CD14-positive monocyte (primary cell): ENCODE measurements around the gene G6PC2. TPM values are rescaled to one million over a fixed set of nuclear protein-coding genes. Genes with fewer than 3 reads are reported as not detected.

ENCODE experiments used
- DNase-seq, 3 donors: peaks; one replicate each; pipeline ENCODE4 v3.0.0-alpha.2; 2011 to 2022
- H2AFZ ChIP-seq: 2 replicates; pipeline ENCODE4 v1.6.0; 2012; ENCODE audit warnings: mild to moderate bottlenecking, low read depth, low read length, inconsistent platforms; ENCODE audit not compliant: insufficient read depth, poor library complexity, severe bottlenecking
- H3K27ac ChIP-seq, 2 donors: 1 replicate in 1 of 2; 2 replicates in 1 of 2; pipeline ENCODE4 v1.5.1; 2012 to 2013; ENCODE audit warnings: low read length in 2 of 2, control low read depth in 1 of 2, inconsistent platforms in 1 of 2, low read depth in 1 of 2, mild to moderate bottlenecking in 1 of 2
- H3K27me3 ChIP-seq, 2 donors: one replicate each; pipeline versions ENCODE4 v1.6.0 to v1.6.1; 2011 to 2013; ENCODE audit warnings: low read length in 2 of 2; ENCODE audit not compliant: control insufficient read depth in 2 of 2, insufficient read depth in 2 of 2
- H3K36me3 ChIP-seq, 2 donors: replicated peaks in 1 of 2; 1 replicate in 1 of 2; 2 replicates in 1 of 2; pipeline versions ENCODE4 v1.5.1 to v1.6.1; 2012 to 2013; ENCODE audit warnings: low read length in 2 of 2, control low read depth in 1 of 2, inconsistent platforms in 1 of 2, mild to moderate bottlenecking in 1 of 2; ENCODE audit not compliant: insufficient read depth in 2 of 2, control insufficient read depth in 1 of 2
- H3K4me1 ChIP-seq, 2 donors: 1 replicate in 1 of 2; 2 replicates in 1 of 2; pipeline versions ENCODE4 v1.5.1 to v1.6.1; 2012 to 2013; ENCODE audit warnings: low read length in 2 of 2, control low read depth in 1 of 2, inconsistent platforms in 1 of 2, mild to moderate bottlenecking in 1 of 2, moderate library complexity in 1 of 2; ENCODE audit not compliant: insufficient read depth in 2 of 2, control insufficient read depth in 1 of 2
- H3K4me2 ChIP-seq: replicated peaks from 2 replicates; pipeline ENCODE3; 2012; ENCODE audit warnings: low read length, moderate library complexity, mild to moderate bottlenecking; ENCODE audit not compliant: poor library complexity, severe bottlenecking; ENCODE audit errors: extremely low read depth
- H3K4me3 ChIP-seq, 3 experiments: fragments of 200-600 bp in 1 of 3; sonication (generic) in 1 of 3; replicated peaks in 1 of 3; 1 replicate in 2 of 3; 2 replicates in 1 of 3; pipeline ENCODE4 v1.5.1; 2011 to 2013; ENCODE audit warnings: low read length in 3 of 3, mild to moderate bottlenecking in 3 of 3, control low read depth in 2 of 3, low read depth in 2 of 3, inconsistent platforms in 1 of 3, moderate library complexity in 1 of 3
- H3K79me2 ChIP-seq: 2 replicates; pipeline ENCODE4 v1.6.0; 2012; ENCODE audit warnings: mild to moderate bottlenecking, control low read depth, inconsistent platforms, low read length, moderate library complexity; ENCODE audit not compliant: insufficient read depth
- H3K9ac ChIP-seq: 2 replicates; pipeline ENCODE4 v1.6.0; 2017; ENCODE audit warnings: low read length, mild to moderate bottlenecking; ENCODE audit not compliant: insufficient read depth, poor library complexity, severe bottlenecking
- H3K9me3 ChIP-seq, 2 donors: replicated peaks in 1 of 2; 1 replicate in 1 of 2; 2 replicates in 1 of 2; pipeline versions ENCODE4 v1.5.1 to v1.6.1; 2012 to 2013; ENCODE audit warnings: low read length in 2 of 2, control low read depth in 1 of 2; ENCODE audit not compliant: control insufficient read depth in 1 of 2, insufficient read depth in 1 of 2
- H4K20me1 ChIP-seq: 2 replicates; pipeline ENCODE4 v1.6.0; 2012; ENCODE audit warnings: mild to moderate bottlenecking, low read length, control low read depth, moderate library complexity; ENCODE audit not compliant: insufficient read depth
- H3K27ac Mint-ChIP-seq, 7 donors: one replicate each; pipeline ENCODE4 v1.8.0; 2020; ENCODE audit warnings: mild to moderate bottlenecking in 7 of 7, mixed read lengths in 7 of 7, moderate library complexity in 6 of 7, inconsistent platforms in 2 of 7
- H3K27me3 Mint-ChIP-seq, 3 donors: one replicate each; pipeline ENCODE4 v1.8.0; 2021 to 2022; ENCODE audit warnings: low read depth in 3 of 3, mild to moderate bottlenecking in 3 of 3, mixed read lengths in 3 of 3, moderate library complexity in 3 of 3, inconsistent platforms in 1 of 3
- H3K36me3 Mint-ChIP-seq, 2 donors: one replicate each; pipeline ENCODE4 v1.8.0; 2020; ENCODE audit warnings: mixed read lengths in 2 of 2, inconsistent platforms in 1 of 2, mild to moderate bottlenecking in 1 of 2
- H3K4me1 Mint-ChIP-seq: one replicate; pipeline ENCODE4 v1.8.0; 2020; ENCODE audit warnings: mild to moderate bottlenecking, mixed read lengths
- H3K4me3 Mint-ChIP-seq, 2 donors: one replicate each; pipeline ENCODE4 v1.8.0; 2020; ENCODE audit warnings: mild to moderate bottlenecking in 2 of 2, mixed read lengths in 2 of 2, moderate library complexity in 1 of 2
- H3K9me3 Mint-ChIP-seq, 7 donors: one replicate each; pipeline ENCODE4 v1.8.0; 2020 to 2022; ENCODE audit warnings: mixed read lengths in 7 of 7, mild to moderate bottlenecking in 6 of 7, moderate library complexity in 6 of 7, inconsistent platforms in 2 of 7
- CTCF ChIP-seq: fragments of 200-600 bp; IDR thresholded peaks from one replicate; pipeline ENCODE4 v1.8.0; 2022; ENCODE audit warnings: antibody characterized with exemption, mild to moderate bottlenecking
- WGBS: methylation state at CpG from one replicate; pipeline ENCODE4 v1.1.5; 2013; ENCODE audit warnings: missing lambda C conversion rate; ENCODE audit not compliant: insufficient coverage; 5-methylcytosine and 5-hydroxymethylcytosine counted together
- intact Hi-C, 2 donors: fragments of 100-400 bp; cut with micrococcal nuclease; formaldehyde crosslinking; loops; one replicate each; pipeline versions ENCODE4 v1.15.0 to v1.15.1; 2023
- polyA plus RNA-seq, 3 donors: library from polyadenylated mRNA; depleted of rRNA in 1 of 3; unstranded in 2 of 3; stranded (reverse) in 1 of 3; fragments of 300-500 nt in 2 of 3; fragments of >200 nt in 1 of 3; fragmentation: Illumina TruSeq in 2 of 3; gene quantifications; 1 replicate in 2 of 3; 2 replicates in 1 of 3; pipeline ENCODE4 v1.2.3, GENCODE V29; 2012 to 2021

The G6PC2 gene
- polyA plus RNA-seq, 3 donors, result not detected

- no peaks in the 10 kb centered on the region for H3K9me3 ChIP-seq
- H3K27me3 Mint-ChIP-seq, result peaks cover 0 to 1% (median 0%) of the 10 kb centered on the region in 3 donors
- H3K79me2 ChIP-seq, result no peaks in the 10 kb centered on the region
- H3K36me3 ChIP-seq, result no peaks in the 10 kb centered on the region
- H3K4me1 ChIP-seq, result no peaks in the 10 kb centered on the region
- TF ChIP-seq CTCF, result no peak
- WGBS, result 100% methylated on average over 2 of the region's 3 CpGs
- DNase-seq, result no peak
- no peak overlapping the region for H3K4me2 ChIP-seq
- H3K4me1 Mint-ChIP-seq, result no peaks in the 10 kb centered on the region
- H3K9ac ChIP-seq, result no peak overlapping the region
- peaks cover 0 to 2% of the 10 kb centered on the region in 2 donors for H3K27me3 ChIP-seq
- no peak overlapping the region for H3K27ac ChIP-seq
- no peak overlapping the region for H2AFZ ChIP-seq
- H3K4me3 ChIP-seq, result no peak overlapping the region
- no peak overlapping the region for H3K27ac Mint-ChIP-seq
- no peaks in the 10 kb centered on the region for H4K20me1 ChIP-seq
- intact Hi-C loops, result no loop called here
- no peak overlapping the region for H3K4me3 Mint-ChIP-seq
- H3K9me3 Mint-ChIP-seq, result peaks cover 0 to 3% (median 0%) of the 10 kb centered on the region in 7 donors
- H3K36me3 Mint-ChIP-seq, result no peaks in the 10 kb centered on the region
Observed at GRCh38 chr2:168928113-168928831, 27.2 kb downstream of the G6PC2 start.

GRCh38 chr2:168929031-168929430 is 27.9 kb downstream of the G6PC2 start:
- no peak overlapping the region for H2AFZ ChIP-seq
- TF ChIP-seq CTCF, result no peak
- intact Hi-C loops, result no loop called here
- no peaks in the 10 kb centered on the region for H3K79me2 ChIP-seq
- WGBS, result 57% methylated on average over 1 of the region's 3 CpGs
- Mint-ChIP-seq H3K27me3 (no peaks in the 10 kb centered on the region), H3K36me3 (no peaks in the 10 kb centered on the region), H3K9me3 (peaks cover 0 to 3% (median 0%) of the 10 kb centered on the region in 7 donors), H3K27ac (no peak overlapping the region), H3K4me1 (no peaks in the 10 kb centered on the region), H3K4me3 (no peak overlapping the region)
- H3K4me2 ChIP-seq, result no peak overlapping the region
- no peaks in the 10 kb centered on the region for H3K4me1 ChIP-seq
- H3K9ac ChIP-seq, result no peak overlapping the region
- no peaks in the 10 kb centered on the region for H3K36me3 ChIP-seq
- H3K27ac ChIP-seq, result no peak overlapping the region
- DNase-seq, result no peak
- no peaks in the 10 kb centered on the region for H3K9me3 ChIP-seq
- peaks cover 0 to 2% of the 10 kb centered on the region in 2 donors for H3K27me3 ChIP-seq
- no peak overlapping the region for H3K4me3 ChIP-seq
- H4K20me1 ChIP-seq, result no peaks in the 10 kb centered on the region
